ENCODE results near the gene IL20RB. TPM values are rescaled to one million over a fixed set of nuclear protein-coding genes. Genes with fewer than 3 reads are reported as not detected.

The IL20RB gene
- 1 to 10 TPM in 2 of 4 donors, under 1 TPM in 1, not detected in 1; 0.27 to 1.8 (median 1.7) TPM for total RNA-seq

- H3K4me3 ChIP-seq: no peak within 1 kb of the TSS
- H3K27ac ChIP-seq: peak within 1 kb of the TSS in 2 of 4 donors; percentile 65 to 73
- intact Hi-C loops (cut with DNase I; ENCODE audit: low total_unique reads) (no loop called here), in situ Hi-C loops (cut with MboI; ENCODE audit: low pct_ligation_motif_present in 1 of 4, low pct_unique_long_range_greater_than_20kb in 1 of 4, low sequenced_read_pairs in 3 of 4) (no loop called here)
- no peaks in the 10 kb centered on the region for H3K27me3 ChIP-seq
- TF ChIP-seq CTCF (IDR thresholded peaks at IDR 0.05): no peak
- no peak for TF ChIP-seq POLR2A (IDR thresholded peaks at IDR 0.05)
- TF ChIP-seq EP300 (IDR thresholded peaks at IDR 0.05; ENCODE audit: low read depth): no peak
- no peak for TF ChIP-seq POLR2AphosphoS5 (IDR thresholded peaks at IDR 0.05)
- H3K36me3 ChIP-seq: no peaks in the 10 kb centered on the region
- H3K4me1 ChIP-seq: peaks cover 0 to 54% (median 17%) of the 10 kb centered on the region in 4 donors
- no peak for DNase-seq
- no peaks in the 10 kb centered on the region for H3K9me3 ChIP-seq
- 90% methylated on average over 7 of the region's 7 CpGs; no CpG with 5 or more reads in 1 of the 2 donors for WGBS, 2 donors (ENCODE audit: low coverage in 1 of 2)
These were observed at the start of gene IL20RB for GRCh38 chr3:136957751-136958288. IL20RB (plus strand) TSS chr3:136957983; CDS start chr3:136958114, 131 bp downstream.

- Histone ChIP-seq H3K27ac (no peak overlapping the region), H3K36me3 (no peaks in the 10 kb centered on the region), H3K4me1 (peaks cover 0 to 7% (median 3%) of the 10 kb centered on the region in 4 donors), H3K27me3 (no peaks in the 10 kb centered on the region), H3K4me3 (no peak overlapping the region), H3K9me3 (peaks cover 8 to 11% of the 10 kb centered on the region in 2 donors)
- no peak for TF ChIP-seq CTCF (IDR thresholded peaks at IDR 0.05)
- no peak for TF ChIP-seq POLR2AphosphoS5 (IDR thresholded peaks at IDR 0.05)
- no peak for DNase-seq
- WGBS, 2 donors (ENCODE audit: low coverage in 1 of 2): 94 to 95% methylated on average over 2 of the region's 2 CpGs
- intact Hi-C loops (cut with DNase I; ENCODE audit: low total_unique reads): no loop called here
- in situ Hi-C loops (cut with MboI; ENCODE audit: low pct_ligation_motif_present in 1 of 4, low pct_unique_long_range_greater_than_20kb in 1 of 4, low sequenced_read_pairs in 3 of 4): no loop called here
These were observed 49.5 kb upstream of the IL20RB start for GRCh38 chr3:136908297-136908696.

- in situ Hi-C loops (cut with MboI; ENCODE audit: low pct_ligation_motif_present in 1 of 4, low pct_unique_long_range_greater_than_20kb in 1 of 4, low sequenced_read_pairs in 3 of 4): no loop called here
- peaks cover 3% of the 10 kb centered on the region in 2 donors for H3K9me3 ChIP-seq
- WGBS, 2 donors (ENCODE audit: low coverage in 1 of 2): 48 to 54% methylated on average over 4 of the region's 4 CpGs
- no peaks in the 10 kb centered on the region for H3K27me3 ChIP-seq
- peaks cover 0 to 7% (median 3%) of the 10 kb centered on the region in 4 donors for H3K4me1 ChIP-seq
- no peak for DNase-seq
- TF ChIP-seq CTCF (IDR thresholded peaks at IDR 0.05) (no peak), POLR2A (IDR thresholded peaks at IDR 0.05) (no peak), EP300 (IDR thresholded peaks at IDR 0.05; ENCODE audit: low read depth) (no peak), POLR2AphosphoS5 (IDR thresholded peaks at IDR 0.05) (no peak)
- intact Hi-C loops (cut with DNase I; ENCODE audit: low total_unique reads): no loop called here
- H3K36me3 ChIP-seq: no peaks in the 10 kb centered on the region
- H3K4me3 ChIP-seq: no peak overlapping the region
- H3K27ac ChIP-seq: no peak overlapping the region
These were observed 48.6 kb upstream of the IL20RB start for GRCh38 chr3:136909187-136909586.

GRCh38 chr3:136910697-136911096 lies 47.1 kb upstream of the IL20RB start:
- Histone ChIP-seq H3K4me3 (no peak overlapping the region), H3K27ac (no peak overlapping the region), H3K9me3 (no peaks in the 10 kb centered on the region), H3K4me1 (peaks cover 0 to 9% (median 4%) of the 10 kb centered on the region in 4 donors), H3K27me3 (no peaks in the 10 kb centered on the region), H3K36me3 (no peaks in the 10 kb centered on the region)
- DNase-seq: no peak
- TF ChIP-seq EP300 (IDR thresholded peaks at IDR 0.05; ENCODE audit: low read depth) (no peak), CTCF (IDR thresholded peaks at IDR 0.05) (no peak), POLR2AphosphoS5 (IDR thresholded peaks at IDR 0.05) (no peak), POLR2A (IDR thresholded peaks at IDR 0.05) (no peak)
- in situ Hi-C loops (cut with MboI; ENCODE audit: low pct_ligation_motif_present in 1 of 4, low pct_unique_long_range_greater_than_20kb in 1 of 4, low sequenced_read_pairs in 3 of 4): no loop called here
- intact Hi-C loops (cut with DNase I; ENCODE audit: low total_unique reads): no loop called here
- WGBS, 2 donors (ENCODE audit: low coverage in 1 of 2): 92 to 94% methylated on average over 2 of the region's 2 CpGs

All from transverse colon (tissue), 4 donors.